Mesenchymal stem cell (in vitro differentiated cells and primary cell): ENCODE results near the gene GALNT7.
A peak's percentile ranks its signal among the peaks of the same experiment; 100 is the strongest.

Experiments
- DNase-seq: peaks from one replicate; pipeline ENCODE4 v3.0.0-alpha.2; 2013
- H2AFZ ChIP-seq: one replicate; pipeline ENCODE4 v1.6.1; 2013; ENCODE audit warnings: low read depth, mild to moderate bottlenecking, control low read depth, inconsistent platforms, low read length, moderate library complexity
- H2AK5ac ChIP-seq: 2 replicates; pipeline ENCODE4 v1.6.1; 2013; ENCODE audit warnings: low read length, moderate library complexity, mild to moderate bottlenecking, inconsistent platforms; ENCODE audit not compliant: severe bottlenecking
- H2BK120ac ChIP-seq: one replicate; pipeline ENCODE4 v1.6.1; 2013; ENCODE audit warnings: low read depth, mild to moderate bottlenecking, inconsistent platforms, low read length, moderate library complexity
- H2BK12ac ChIP-seq, 2 experiments: one replicate each; pipeline ENCODE4 v1.6.1; 2013; ENCODE audit warnings: inconsistent platforms in 2 of 2, low read length in 2 of 2, mild to moderate bottlenecking in 2 of 2, moderate library complexity in 2 of 2, control low read depth in 1 of 2
- H2BK15ac ChIP-seq: one replicate; pipeline ENCODE4 v1.6.1; 2013; ENCODE audit warnings: mild to moderate bottlenecking, low read depth, inconsistent platforms; ENCODE audit not compliant: poor library complexity, severe bottlenecking
- H2BK5ac ChIP-seq: 2 replicates; pipeline ENCODE4 v1.6.1; 2013; ENCODE audit warnings: low read depth, mild to moderate bottlenecking, low read length, control low read depth, inconsistent platforms; ENCODE audit not compliant: poor library complexity, severe bottlenecking
- H3K14ac ChIP-seq, 2 experiments: one replicate each; pipeline ENCODE4 v1.6.1; 2013; ENCODE audit warnings: inconsistent platforms in 2 of 2, low read length in 2 of 2, control low read depth in 1 of 2, mild to moderate bottlenecking in 1 of 2, moderate library complexity in 1 of 2
- H3K18ac ChIP-seq, 2 experiments: one replicate each; pipeline ENCODE4 v1.6.1; 2013; ENCODE audit warnings: inconsistent platforms in 2 of 2, low read length in 2 of 2, control low read depth in 1 of 2, low read depth in 1 of 2, mild to moderate bottlenecking in 1 of 2
- H3K23ac ChIP-seq, 2 experiments: one replicate each; pipeline ENCODE4 v1.6.1; 2013; ENCODE audit warnings: inconsistent platforms in 2 of 2, low read length in 2 of 2, mild to moderate bottlenecking in 2 of 2, moderate library complexity in 2 of 2, control low read depth in 1 of 2
- H3K27ac ChIP-seq: 2 replicates; pipeline ENCODE4 v1.5.1; 2013; ENCODE audit warnings: mild to moderate bottlenecking, moderate library complexity, low read length, control low read depth, inconsistent platforms; ENCODE audit not compliant: poor library complexity, severe bottlenecking
- H3K27me3 ChIP-seq, 2 experiments: 2 replicates each; pipeline versions ENCODE4 v1.6.1 to v1.7.0; 2013; ENCODE audit warnings: low read length in 2 of 2, mild to moderate bottlenecking in 2 of 2, moderate library complexity in 2 of 2, control low read depth in 1 of 2, inconsistent platforms in 1 of 2; ENCODE audit not compliant: control insufficient read depth in 1 of 2, insufficient read depth in 1 of 2
- H3K36me3 ChIP-seq, 2 experiments: 2 replicates each; pipeline versions ENCODE4 v1.6.1 to v1.7.0; 2013; ENCODE audit warnings: low read length in 2 of 2, control low read depth in 1 of 2, inconsistent platforms in 1 of 2, low read depth in 1 of 2, mild to moderate bottlenecking in 1 of 2; ENCODE audit not compliant: insufficient read depth in 2 of 2, control insufficient read depth in 1 of 2
- H3K4ac ChIP-seq, 2 experiments: one replicate each; pipeline ENCODE4 v1.6.1; 2013; ENCODE audit warnings: inconsistent platforms in 2 of 2, low read length in 2 of 2, mild to moderate bottlenecking in 2 of 2, moderate library complexity in 2 of 2, control low read depth in 1 of 2, low read depth in 1 of 2
- H3K4me1 ChIP-seq: 2 replicates; pipeline ENCODE4 v1.6.1; 2013; ENCODE audit warnings: low read depth, low read length, control low read depth; ENCODE audit not compliant: control insufficient read depth, insufficient read depth
- H3K4me2 ChIP-seq: 2 replicates; pipeline ENCODE4 v1.6.1; 2013; ENCODE audit warnings: low read length, mild to moderate bottlenecking, inconsistent platforms; ENCODE audit not compliant: poor library complexity, severe bottlenecking
- H3K4me3 ChIP-seq, 2 experiments: 2 replicates each; pipeline versions ENCODE4 v1.5.1 to v1.7.0; 2013; ENCODE audit warnings: low read length in 2 of 2, mild to moderate bottlenecking in 2 of 2, control low read depth in 1 of 2, low read depth in 1 of 2; ENCODE audit not compliant: insufficient read depth in 1 of 2
- H3K79me1 ChIP-seq: replicated peaks from 2 replicates; pipeline ENCODE4 v1.6.1; 2013; ENCODE audit warnings: mild to moderate bottlenecking, control low read depth, low read length, inconsistent platforms; ENCODE audit not compliant: poor library complexity, severe bottlenecking
- H3K9ac ChIP-seq: 2 replicates; pipeline ENCODE4 v1.7.0; 2013; ENCODE audit warnings: mild to moderate bottlenecking, low read length, moderate library complexity
- H3K9me3 ChIP-seq: 2 replicates; pipeline ENCODE4 v1.7.0; 2013; ENCODE audit warnings: mild to moderate bottlenecking, low read length; ENCODE audit not compliant: control insufficient read depth
- H4K8ac ChIP-seq: one replicate; pipeline ENCODE4 v1.6.1; 2013; ENCODE audit warnings: inconsistent platforms, mild to moderate bottlenecking, low read length, moderate library complexity
- H4K91ac ChIP-seq: one replicate; pipeline ENCODE4 v1.6.1; 2013; ENCODE audit warnings: mild to moderate bottlenecking, low read length, inconsistent platforms
- WGBS: methylation state at CpG from one replicate; pipeline ENCODE4 v1.1.7; 2013; ENCODE audit warnings: mixed read lengths; 5-methylcytosine and 5-hydroxymethylcytosine counted together

GALNT7 gene

GRCh38 chr4:173287486-173287885 lies 118.9 kb downstream of the GALNT7 start:
- Histone ChIP-seq H3K4me2 (no peak overlapping the region), H3K36me3 (peaks cover 0 to 12% of the 10 kb centered on the region in 2 experiments), H3K14ac (no peak overlapping the region), H2BK15ac (no peak overlapping the region), H2BK5ac (no peak overlapping the region), H3K9ac (no peak overlapping the region), H3K27me3 (no peaks in the 10 kb centered on the region), H3K9me3 (peaks cover 43% of the 10 kb centered on the region), H4K91ac (no peak overlapping the region), H3K4ac (no peak overlapping the region), H3K79me1 (peaks cover 37% of the 10 kb centered on the region), H3K27ac (no peak overlapping the region), H3K4me3 (no peak overlapping the region), H2BK12ac (no peak overlapping the region), H3K23ac (no peak overlapping the region), H4K8ac (no peak overlapping the region), H2AK5ac (no peak overlapping the region), H2BK120ac (no peak overlapping the region), H3K4me1 (no peaks in the 10 kb centered on the region), H2AFZ (no peak overlapping the region), H3K18ac (no peak overlapping the region)
- WGBS = 100% methylated on average over 2 of the region's 2 CpGs
- no peak for DNase-seq

- no peak overlapping the region for H3K4me3 ChIP-seq
- H2BK120ac ChIP-seq = no peak overlapping the region
- peak; percentile 58 for DNase-seq
- H3K27me3 ChIP-seq = no peaks in the 10 kb centered on the region
- peaks cover 0 to 12% of the 10 kb centered on the region in 2 experiments for H3K36me3 ChIP-seq
- H3K9ac ChIP-seq = no peak overlapping the region
- H3K4me1 ChIP-seq = no peaks in the 10 kb centered on the region
- no peak overlapping the region for H2BK5ac ChIP-seq
- H3K4ac ChIP-seq = no peak overlapping the region
- no peak overlapping the region for H3K4me2 ChIP-seq
- H3K79me1 ChIP-seq = peaks cover 37% of the 10 kb centered on the region
- H2BK12ac ChIP-seq = no peak overlapping the region
- WGBS = 50% methylated on average over 2 of the region's 4 CpGs
- H2BK15ac ChIP-seq = no peak overlapping the region
- H4K91ac ChIP-seq = no peak overlapping the region
- H3K18ac ChIP-seq = no peak overlapping the region
- no peak overlapping the region for H2AK5ac ChIP-seq
- H3K23ac ChIP-seq = no peak overlapping the region
- H3K14ac ChIP-seq = no peak overlapping the region
- no peak overlapping the region for H2AFZ ChIP-seq
- peaks cover 36% of the 10 kb centered on the region for H3K9me3 ChIP-seq
- H4K8ac ChIP-seq = no peak overlapping the region
- H3K27ac ChIP-seq = no peak overlapping the region
Measured at GRCh38 chr4:173288296-173288695, 119.7 kb downstream of the GALNT7 start.

GRCh38 chr4:173288698-173289352 lies 120.2 kb downstream of the GALNT7 start:
- H3K14ac ChIP-seq = no peak overlapping the region
- H3K27ac ChIP-seq = no peak overlapping the region
- H3K9me3 ChIP-seq = peaks cover 30% of the 10 kb centered on the region
- H3K27me3 ChIP-seq = no peaks in the 10 kb centered on the region
- no peaks in the 10 kb centered on the region for H3K4me1 ChIP-seq
- WGBS = 85% methylated on average over 2 of the region's 3 CpGs
- H3K4ac ChIP-seq = no peak overlapping the region
- no peak overlapping the region for H2BK15ac ChIP-seq
- H2AFZ ChIP-seq = no peak overlapping the region
- no peak overlapping the region for H3K23ac ChIP-seq
- peaks cover 0 to 17% of the 10 kb centered on the region in 2 experiments for H3K36me3 ChIP-seq
- peaks cover 40% of the 10 kb centered on the region for H3K79me1 ChIP-seq
- H3K18ac ChIP-seq = no peak overlapping the region
- no peak overlapping the region for H4K91ac ChIP-seq
- H4K8ac ChIP-seq = no peak overlapping the region
- H2BK12ac ChIP-seq = no peak overlapping the region
- no peak overlapping the region for H2BK120ac ChIP-seq
- no peak overlapping the region for H2BK5ac ChIP-seq
- peak; percentile 13 for DNase-seq
- H3K4me3 ChIP-seq = peak overlapping the region; percentile 36 to 45
- no peak overlapping the region for H3K4me2 ChIP-seq
- no peak overlapping the region for H2AK5ac ChIP-seq
- H3K9ac ChIP-seq = no peak overlapping the region

GRCh38 chr4:173289353-173289727 lies 120.7 kb downstream of the GALNT7 start:
- Histone ChIP-seq H2BK12ac (no peak overlapping the region), H4K8ac (no peak overlapping the region), H3K9ac (no peak overlapping the region), H3K27me3 (no peaks in the 10 kb centered on the region), H3K36me3 (peaks cover 0 to 17% of the 10 kb centered on the region in 2 experiments), H2BK5ac (no peak overlapping the region), H3K18ac (no peak overlapping the region), H2BK120ac (no peak overlapping the region), H2AK5ac (no peak overlapping the region), H3K27ac (no peak overlapping the region), H3K23ac (no peak overlapping the region), H3K4ac (no peak overlapping the region), H3K79me1 (peaks cover 41% of the 10 kb centered on the region), H3K4me1 (no peaks in the 10 kb centered on the region), H3K14ac (no peak overlapping the region), H3K4me2 (no peak overlapping the region), H3K4me3 (peak overlapping the region in 1 of 2 experiments; percentile 45), H2AFZ (no peak overlapping the region), H3K9me3 (peaks cover 25% of the 10 kb centered on the region), H4K91ac (no peak overlapping the region), H2BK15ac (no peak overlapping the region)
- peak; percentile 13 for DNase-seq
- 59% methylated on average over 3 of the region's 4 CpGs for WGBS
